ENCODE data around the gene PTGER2.

Gene PTGER2

GRCh38 chr14:52327374-52328226 lies 13.5 kb downstream of the PTGER2 start:
- no peak for DNase-seq (ENCODE audit: insufficient read length)
- peak; percentile 78 for FAIRE-seq
- TF ChIP-seq POLR2AphosphoS5 (IDR thresholded peaks at IDR 0.05; ENCODE audit: low read depth, low read length) (no peak), POLR2A (IDR thresholded peaks at IDR 0.05; ENCODE audit: low read depth, low read length) (no peak), TAF1 (IDR thresholded peaks at IDR 0.05; ENCODE audit: borderline replicate concordance, low read depth, low read length) (no peak)

GRCh38 chr14:52328276-52328675 lies 14.2 kb downstream of the PTGER2 start:
- TF ChIP-seq POLR2A (IDR thresholded peaks at IDR 0.05; ENCODE audit: low read depth, low read length) (no peak), TAF1 (IDR thresholded peaks at IDR 0.05; ENCODE audit: borderline replicate concordance, low read depth, low read length) (no peak), POLR2AphosphoS5 (IDR thresholded peaks at IDR 0.05; ENCODE audit: low read depth, low read length) (no peak)
- FAIRE-seq (no peak), DNase-seq (ENCODE audit: insufficient read length) (no peak)

DNA sequence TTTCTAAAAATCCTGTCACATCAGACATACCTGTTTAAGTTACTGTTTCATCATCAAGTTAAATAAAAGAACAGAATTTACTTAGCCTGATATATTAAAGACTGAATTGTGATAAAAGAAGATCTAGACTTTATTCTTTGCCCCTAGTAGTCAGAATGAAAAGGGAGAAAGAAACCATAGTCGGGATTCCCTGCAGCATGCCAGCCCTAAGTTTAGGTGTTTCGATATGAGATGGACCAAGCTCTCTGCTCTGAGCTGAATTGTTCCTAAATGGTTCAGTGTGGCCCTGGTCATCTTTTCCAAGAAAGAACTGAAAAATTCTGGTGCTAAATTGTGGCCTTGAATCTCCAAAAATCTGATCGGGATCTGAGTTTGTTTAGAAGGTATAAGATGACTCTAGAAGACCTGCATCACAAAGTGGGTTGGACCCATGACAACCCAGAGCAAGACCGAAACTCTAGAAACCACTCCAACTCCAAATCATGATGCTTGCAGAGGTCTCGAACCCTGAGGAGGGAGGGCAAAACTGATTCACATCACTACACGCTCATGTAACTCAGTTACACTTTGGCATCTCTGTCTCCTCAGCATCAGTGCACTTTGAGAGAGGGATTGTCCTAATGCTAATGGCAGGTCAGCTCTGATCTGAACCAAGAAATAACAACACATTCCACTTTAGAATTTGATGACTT lies 15.7 kb downstream of the PTGER2 start:
- TF ChIP-seq POLR2AphosphoS5 (IDR thresholded peaks at IDR 0.05; ENCODE audit: low read depth, low read length) (no peak), POLR2A (IDR thresholded peaks at IDR 0.05; ENCODE audit: low read depth, low read length) (no peak), TAF1 (IDR thresholded peaks at IDR 0.05; ENCODE audit: borderline replicate concordance, low read depth, low read length) (no peak)
- peak; percentile 69 for FAIRE-seq
- DNase-seq (ENCODE audit: insufficient read length) = no peak

DNA sequence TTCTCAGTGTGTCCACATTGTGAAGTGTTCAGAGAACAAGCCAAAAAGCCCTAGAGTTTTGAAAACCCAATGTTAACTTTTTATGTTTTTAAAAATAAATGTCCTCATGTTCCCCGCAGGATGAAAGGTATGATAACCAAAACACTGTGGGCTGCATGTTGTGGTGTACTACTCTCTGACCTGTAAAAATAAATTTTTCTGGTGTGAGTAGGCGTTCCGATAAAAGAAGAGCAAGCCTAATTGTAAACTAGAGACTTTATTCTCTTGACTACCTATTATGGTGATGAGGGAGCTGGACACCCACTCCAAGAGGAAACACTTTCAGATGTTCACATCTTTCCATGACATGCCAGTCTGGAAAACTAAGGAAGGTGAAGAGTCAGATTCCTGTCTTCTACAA lies 18.2 kb downstream of the PTGER2 start:
- FAIRE-seq = no peak
- TF ChIP-seq TAF1 (IDR thresholded peaks at IDR 0.05; ENCODE audit: borderline replicate concordance, low read depth, low read length) = no peak
- no peak for DNase-seq (ENCODE audit: insufficient read length)

- TF ChIP-seq POLR2AphosphoS5 (IDR thresholded peaks at IDR 0.05; ENCODE audit: low read depth, low read length) (no peak), TAF1 (IDR thresholded peaks at IDR 0.05; ENCODE audit: borderline replicate concordance, low read depth, low read length) (no peak), POLR2A (IDR thresholded peaks at IDR 0.05; ENCODE audit: low read depth, low read length) (no peak)
- no peak for FAIRE-seq
- no peak for DNase-seq (ENCODE audit: insufficient read length)
Observed at GRCh38 chr14:52333108-52333507, 19.0 kb downstream of the PTGER2 start.

DNA sequence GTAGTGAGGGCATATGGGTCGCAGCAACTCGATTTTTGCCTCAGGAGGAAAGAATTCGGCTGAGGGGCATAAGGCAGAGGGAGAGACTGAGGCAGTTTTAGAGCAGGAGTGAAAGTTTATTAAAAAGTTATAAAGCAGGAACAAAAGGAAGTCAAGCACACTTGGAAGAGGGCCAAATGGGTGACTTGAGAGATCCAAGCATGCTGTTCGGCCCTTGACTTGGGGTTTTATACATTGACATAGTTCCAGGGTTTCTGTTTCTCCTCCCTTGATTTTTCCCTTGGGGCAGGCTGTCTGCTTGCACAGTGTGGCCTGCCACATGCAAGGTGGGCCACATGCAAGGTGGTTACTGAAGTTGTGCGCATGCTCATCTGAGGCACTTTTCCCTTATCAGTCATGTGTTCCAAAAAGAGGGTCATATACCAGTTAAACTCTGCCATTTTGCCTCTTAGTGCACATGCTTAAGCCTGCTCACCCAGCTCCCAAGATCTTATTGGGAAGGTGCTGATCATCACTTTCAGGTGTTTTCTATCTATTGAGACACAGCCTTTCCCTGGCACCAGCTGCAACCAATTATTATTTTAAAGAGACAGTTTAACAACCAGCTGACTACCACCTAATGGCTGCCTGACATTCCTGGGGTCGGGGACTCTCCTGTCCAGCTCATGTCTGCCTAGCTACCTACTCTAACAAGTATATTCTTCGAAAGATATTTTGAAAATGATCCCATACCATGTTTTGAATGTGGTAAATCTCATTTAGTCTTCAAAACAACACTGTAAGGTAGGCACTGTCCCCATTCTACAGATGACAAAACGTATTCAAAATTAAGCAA lies 19.9 kb downstream of the PTGER2 start:
- FAIRE-seq (no peak), DNase-seq (ENCODE audit: insufficient read length) (no peak)

GRCh38 chr14:52336241-52336640 lies 22.1 kb downstream of the PTGER2 start:
- DNase-seq (ENCODE audit: insufficient read length) (no peak), FAIRE-seq (no peak)

More for the DNA sequence above, 19.9 kb downstream of the PTGER2 start:
- no peak for TF ChIP-seq POLR2A (IDR thresholded peaks at IDR 0.05; ENCODE audit: low read depth, low read length)
- TF ChIP-seq POLR2AphosphoS5 (IDR thresholded peaks at IDR 0.05; ENCODE audit: low read depth, low read length) = no peak
- no peak for TF ChIP-seq TAF1 (IDR thresholded peaks at IDR 0.05; ENCODE audit: borderline replicate concordance, low read depth, low read length)

GRCh38 chr14:52338051-52338681 lies 24.1 kb downstream of the PTGER2 start:
- TF ChIP-seq POLR2AphosphoS5 (IDR thresholded peaks at IDR 0.05; ENCODE audit: low read depth, low read length) (no peak), TAF1 (IDR thresholded peaks at IDR 0.05; ENCODE audit: borderline replicate concordance, low read depth, low read length) (no peak), POLR2A (IDR thresholded peaks at IDR 0.05; ENCODE audit: low read depth, low read length) (no peak)
- FAIRE-seq = no peak

More at GRCh38 chr14:52336241-52336640, 22.1 kb downstream of the PTGER2 start:
- no peak for TF ChIP-seq TAF1 (IDR thresholded peaks at IDR 0.05; ENCODE audit: borderline replicate concordance, low read depth, low read length)
- TF ChIP-seq POLR2A (IDR thresholded peaks at IDR 0.05; ENCODE audit: low read depth, low read length) = no peak
- TF ChIP-seq POLR2AphosphoS5 (IDR thresholded peaks at IDR 0.05; ENCODE audit: low read depth, low read length) = no peak

GRCh38 chr14:52339262-52339661 lies 25.1 kb downstream of the PTGER2 start:
- FAIRE-seq = no peak

More at GRCh38 chr14:52338051-52338681, 24.1 kb downstream of the PTGER2 start:
- DNase-seq (ENCODE audit: insufficient read length) = no peak

DNA sequence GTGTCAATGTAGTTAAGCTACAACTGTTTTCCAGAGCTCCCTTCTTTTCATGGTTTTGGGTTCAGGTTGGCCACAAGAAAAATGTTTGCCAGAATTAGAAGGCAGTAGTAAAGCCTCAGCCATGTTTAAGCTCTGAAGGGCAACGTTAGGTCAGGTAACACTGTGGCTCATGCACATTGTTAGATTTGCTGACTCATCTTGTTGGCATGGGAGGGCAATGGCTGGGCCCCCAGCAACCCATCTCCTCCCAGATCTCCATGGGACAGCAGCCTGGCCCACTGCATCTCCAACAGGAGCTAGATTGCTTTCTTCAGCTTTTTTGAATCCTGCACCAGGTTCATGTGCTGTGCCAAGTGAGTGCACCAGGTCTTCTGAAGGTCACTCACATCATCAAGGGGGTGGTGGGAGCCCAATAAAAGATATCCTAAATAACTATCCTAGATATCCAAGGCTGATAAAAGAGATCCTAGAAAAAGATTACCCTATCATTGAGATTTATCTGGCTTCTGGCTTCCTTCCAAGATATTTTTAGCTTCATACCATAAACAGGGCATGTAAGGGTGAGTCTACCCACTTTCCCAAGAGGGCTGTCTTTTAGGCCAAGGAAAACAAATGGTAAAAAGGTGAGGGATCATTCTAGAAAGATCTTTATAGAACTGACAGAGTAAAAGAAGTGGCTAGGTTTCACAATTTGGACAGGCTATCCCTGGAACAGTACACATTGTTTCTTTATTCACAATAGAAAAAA lies 28.9 kb downstream of the PTGER2 start:
- TF ChIP-seq TAF1 (IDR thresholded peaks at IDR 0.05; ENCODE audit: borderline replicate concordance, low read depth, low read length) = no peak
- TF ChIP-seq POLR2A (IDR thresholded peaks at IDR 0.05; ENCODE audit: low read depth, low read length) = no peak
- TF ChIP-seq POLR2AphosphoS5 (IDR thresholded peaks at IDR 0.05; ENCODE audit: low read depth, low read length) = no peak
- DNase-seq (ENCODE audit: insufficient read length) = no peak
- no peak for FAIRE-seq

More at GRCh38 chr14:52339262-52339661, 25.1 kb downstream of the PTGER2 start:
- no peak for DNase-seq (ENCODE audit: insufficient read length)
- no peak for TF ChIP-seq POLR2AphosphoS5 (IDR thresholded peaks at IDR 0.05; ENCODE audit: low read depth, low read length)

All from GM12892 (cell line).